Muscle of leg (tissue), 11 donors: ENCODE data around the gene MINDY3. TPM values are rescaled to one million over a fixed set of nuclear protein-coding genes. Genes with fewer than 3 reads are reported as not detected.
"Not testable (repeated sequence)": the region's sequence is repeated elsewhere in the genome, so short reads cannot be mapped to it uniquely, and the experiment has no call there.

Experiments used
- DNase-seq: peaks from one replicate; pipeline ENCODE4 v3.0.0; 2013
- H3K27ac ChIP-seq: one replicate; pipeline ENCODE4 v1.5.1; 2013; ENCODE audit warnings: mild to moderate bottlenecking, low read length, control low read depth
- H3K27me3 ChIP-seq: one replicate; pipeline ENCODE4 v1.6.1; 2013; ENCODE audit warnings: low read length; ENCODE audit not compliant: control insufficient read depth, insufficient read depth
- H3K36me3 ChIP-seq: one replicate; pipeline ENCODE4 v1.6.1; 2013; ENCODE audit warnings: low read length; ENCODE audit not compliant: control insufficient read depth, insufficient read depth
- H3K4me1 ChIP-seq: one replicate; pipeline ENCODE4 v1.6.1; 2013; ENCODE audit warnings: low read length; ENCODE audit not compliant: control insufficient read depth, insufficient read depth
- H3K4me3 ChIP-seq: one replicate; pipeline ENCODE4 v1.5.1; 2013; ENCODE audit warnings: low read length, control low read depth
- H3K9me3 ChIP-seq: replicated peaks from 2 replicates; pipeline ENCODE4 v1.6.1; 2013; ENCODE audit warnings: low read depth, low read length; ENCODE audit not compliant: control insufficient read depth
- WGBS: methylation state at CpG from one replicate; pipeline ENCODE4 v1.1.5; 2013; ENCODE audit warnings: missing lambda C conversion rate; ENCODE audit not compliant: insufficient coverage; 5-methylcytosine and 5-hydroxymethylcytosine counted together
- polyA plus RNA-seq, 8 donors: library from polyadenylated mRNA; unstranded; fragments of 120-200 nt; gene quantifications; one replicate each; pipeline versions ENCODE4 v1.2.1 to v1.2.3, GENCODE V29; 2013; ENCODE audit warnings: inconsistent platforms in 1 of 8, low replicate concordance in 1 of 8; ENCODE audit not compliant: insufficient read length in 8 of 8, insufficient read depth in 1 of 8
- total RNA-seq: library from RNA; stranded (reverse); fragments of 120-200 nt; gene quantifications from one replicate; pipeline ENCODE4 v1.2.4, GENCODE V29; 2013

The MINDY3 gene
- total and polyA plus RNA-seq, 9 donors = 20.9 to 29.4 (median 24.5) TPM

GRCh38 chr10:15877836-15878576 is 17.7 kb upstream of the MINDY3 start:
- no peak for DNase-seq
- H3K4me1 ChIP-seq = no peaks in the 10 kb centered on the region
- H3K27me3 ChIP-seq = peaks cover 3% of the 10 kb centered on the region
- 72% methylated on average over 12 of the region's 14 CpGs for WGBS
- no peak overlapping the region for H3K4me3 ChIP-seq
- no peak overlapping the region for H3K27ac ChIP-seq
- H3K9me3 ChIP-seq = no peaks in the 10 kb centered on the region
- no peaks in the 10 kb centered on the region for H3K36me3 ChIP-seq

- not testable (repeated sequence) for H3K4me1 ChIP-seq, DNase-seq, H3K36me3 ChIP-seq, H3K4me3 ChIP-seq, H3K9me3 ChIP-seq, H3K27me3 ChIP-seq, H3K27ac ChIP-seq
- whole genome bisulfite sequencing = 60% methylated on average over 1 of the region's 4 CpGs
These were observed 16.0 kb upstream of the MINDY3 start for GRCh38 chr10:15876274-15876673.

GRCh38 chr10:15872645-15873044 is 12.3 kb upstream of the MINDY3 start:
- H3K4me1 ChIP-seq, H3K4me3 ChIP-seq, H3K27me3 ChIP-seq, H3K9me3 ChIP-seq, DNase-seq, H3K36me3 ChIP-seq, H3K27ac ChIP-seq: not testable (repeated sequence)
- WGBS = no CpG with 5 or more reads among the region's 4 CpGs

- no peak overlapping the region for H3K27ac ChIP-seq
- no peaks in the 10 kb centered on the region for H3K4me1 ChIP-seq
- no peak for DNase-seq
- H3K9me3 ChIP-seq = no peaks in the 10 kb centered on the region
- H3K36me3 ChIP-seq = no peaks in the 10 kb centered on the region
- WGBS = no CpG with 5 or more reads among the region's 1 CpG
- H3K27me3 ChIP-seq = peaks cover 8% of the 10 kb centered on the region
- no peak overlapping the region for H3K4me3 ChIP-seq
These were observed 11.5 kb upstream of the MINDY3 start for GRCh38 chr10:15871823-15872222.

- Histone ChIP-seq H3K36me3 (no peaks in the 10 kb centered on the region), H3K4me3 (no peak overlapping the region), H3K27ac (no peak overlapping the region), H3K4me1 (no peaks in the 10 kb centered on the region), H3K9me3 (no peaks in the 10 kb centered on the region), H3K27me3 (peaks cover 11% of the 10 kb centered on the region)
- DNase-seq = no peak
These were observed 9.6 kb upstream of the MINDY3 start for GRCh38 chr10:15869935-15870334.

GRCh38 chr10:15868006-15868405 is 7.7 kb upstream of the MINDY3 start:
- Histone ChIP-seq H3K36me3 (no peaks in the 10 kb centered on the region), H3K27ac (no peak overlapping the region), H3K27me3 (peaks cover 11% of the 10 kb centered on the region), H3K4me1 (no peaks in the 10 kb centered on the region), H3K4me3 (no peak overlapping the region), H3K9me3 (no peaks in the 10 kb centered on the region)
- 64% methylated on average over 4 of the region's 5 CpGs for WGBS
- DNase-seq = no peak

- H3K4me1 ChIP-seq = no peaks in the 10 kb centered on the region
- H3K9me3 ChIP-seq = no peaks in the 10 kb centered on the region
- H3K4me3 ChIP-seq = no peak overlapping the region
- H3K27ac ChIP-seq = no peak overlapping the region
- H3K36me3 ChIP-seq = no peaks in the 10 kb centered on the region
- H3K27me3 ChIP-seq = peaks cover 9% of the 10 kb centered on the region
- DNase-seq = no peak
- 92% methylated on average over 3 of the region's 7 CpGs for WGBS
These were observed 5.0 kb upstream of the MINDY3 start for GRCh38 chr10:15865304-15865703.

GRCh38 chr10:15864419-15864818 is 4.1 kb upstream of the MINDY3 start:
- H3K27me3 ChIP-seq = peaks cover 6% of the 10 kb centered on the region
- no peaks in the 10 kb centered on the region for H3K9me3 ChIP-seq

GRCh38 chr10:15863733-15864132 is 3.4 kb upstream of the MINDY3 start:
- H3K27ac ChIP-seq = no peak overlapping the region
- no peaks in the 10 kb centered on the region for H3K36me3 ChIP-seq
- peaks cover 6% of the 10 kb centered on the region for H3K27me3 ChIP-seq
- no peaks in the 10 kb centered on the region for H3K4me1 ChIP-seq
- DNase-seq = no peak
- no peak overlapping the region for H3K4me3 ChIP-seq
- no peaks in the 10 kb centered on the region for H3K9me3 ChIP-seq

More at GRCh38 chr10:15864419-15864818, 4.1 kb upstream of the MINDY3 start:
- Histone ChIP-seq H3K27ac (no peak overlapping the region), H3K4me3 (no peak overlapping the region), H3K4me1 (no peaks in the 10 kb centered on the region), H3K36me3 (no peaks in the 10 kb centered on the region)
- no peak for DNase-seq
- no CpG with 5 or more reads among the region's 2 CpGs for WGBS

GRCh38 chr10:15863323-15863722 is 3.0 kb upstream of the MINDY3 start:
- DNase-seq = no peak
- no CpG with 5 or more reads among the region's 1 CpG for WGBS
- Histone ChIP-seq H3K36me3 (no peaks in the 10 kb centered on the region), H3K9me3 (no peaks in the 10 kb centered on the region), H3K27ac (no peak overlapping the region), H3K4me3 (no peak overlapping the region), H3K27me3 (peaks cover 6% of the 10 kb centered on the region), H3K4me1 (no peaks in the 10 kb centered on the region)

- no CpG with 5 or more reads among the region's 8 CpGs for WGBS
- Histone ChIP-seq H3K9me3 (no peaks in the 10 kb centered on the region), H3K4me3 (peak overlapping the region; percentile 87), H3K27me3 (no peaks in the 10 kb centered on the region), H3K4me1 (no peaks in the 10 kb centered on the region), H3K36me3 (no peaks in the 10 kb centered on the region), H3K27ac (peak overlapping the region; percentile 77)
- DNase-seq = no peak
These were observed 440 bp upstream of the MINDY3 start for GRCh38 chr10:15860692-15861201.
